NCI-H748 treated with DMSO at 0.1 percent for 48 hours (cell line): Measurements from ENCODE around the gene GSTT2B.
"Not testable (repeated sequence)": the region's sequence is repeated elsewhere in the genome, so short reads cannot be mapped to it uniquely, and the experiment has no call there.

Experiments
- DNase-seq: peaks from one replicate; lab custom pipeline; 2025; lab: John Stamatoyannopoulos, UW

GSTT2B gene

DNA sequence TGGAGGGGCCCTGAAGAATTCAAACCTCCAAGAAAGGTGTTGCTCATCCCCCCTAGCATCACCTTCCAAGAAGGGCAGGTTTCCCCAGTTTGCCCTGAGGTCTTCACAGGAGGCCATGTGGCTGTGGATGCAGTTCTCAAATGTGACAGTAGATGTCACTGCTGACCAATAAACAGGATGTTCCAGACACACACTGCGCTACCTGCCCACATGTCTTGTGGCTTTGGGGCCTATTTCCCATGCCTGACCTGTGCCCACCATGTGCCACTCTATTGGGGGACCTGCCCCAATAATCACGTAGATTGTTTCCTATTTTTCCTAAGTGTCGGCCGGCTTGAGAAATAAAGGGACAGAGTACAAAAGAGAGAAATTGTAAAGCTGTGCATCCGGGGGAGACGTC is 23.4 kb upstream of the GSTT2B start:
- no peak for DNase-seq

DNA sequence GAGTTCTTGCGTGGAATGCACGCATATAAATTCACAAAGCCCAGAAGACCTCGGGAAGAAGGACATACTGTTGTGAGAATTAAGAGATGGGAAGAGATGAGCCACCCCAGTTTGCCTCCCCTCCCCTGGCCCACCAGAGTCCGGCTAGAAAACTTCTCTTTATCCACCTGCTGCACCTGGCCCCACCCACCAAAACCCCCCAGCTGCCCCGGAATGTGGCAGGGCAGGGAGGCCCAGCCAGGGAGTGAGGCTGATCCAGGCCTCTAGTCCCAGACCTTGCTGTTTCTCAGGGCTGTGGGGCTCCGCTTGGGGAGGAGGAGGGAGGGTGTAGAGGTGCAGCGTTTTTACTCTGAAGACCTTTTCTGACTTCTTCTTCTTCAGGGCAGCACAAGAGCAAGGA is 19.6 kb upstream of the GSTT2B start:
- DNase-seq, result not testable (repeated sequence)

DNA sequence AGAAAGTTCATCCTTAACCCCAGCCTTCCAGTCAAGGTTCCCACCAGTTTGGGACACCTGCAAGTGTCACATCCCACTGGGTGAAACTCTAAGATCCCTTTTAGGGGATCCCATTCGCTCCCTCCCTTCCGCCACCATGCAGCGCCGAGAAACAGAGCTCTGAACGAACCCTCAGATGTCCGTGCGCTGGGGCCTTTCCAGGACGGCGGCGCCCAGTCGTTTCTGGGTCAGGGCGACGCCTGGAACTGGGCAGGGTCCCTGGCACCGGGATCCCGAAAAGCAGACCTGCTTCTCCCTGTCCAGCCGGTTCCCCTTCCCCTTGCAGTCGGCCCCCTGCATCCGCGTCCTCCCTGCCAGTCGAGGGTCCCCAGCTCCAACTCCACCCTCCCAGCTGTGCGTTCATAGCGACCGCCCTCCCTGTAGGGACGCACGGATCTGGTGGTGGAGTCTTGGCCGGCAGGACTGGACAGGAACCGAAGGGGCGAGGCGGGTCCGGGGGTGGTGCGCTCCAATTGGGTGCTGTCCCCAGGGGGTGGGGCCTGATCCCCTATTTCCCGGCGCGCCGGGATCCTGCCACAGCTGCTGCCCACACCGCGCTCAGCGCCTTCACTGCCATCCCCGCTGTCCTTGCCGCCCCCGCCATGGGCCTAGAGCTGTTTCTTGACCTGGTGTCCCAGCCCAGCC is 18.7 kb upstream of the GSTT2B start, which contains the start of gene GSTT2:
TSS of gene GSTT2 (plus strand) at position 578 of the 684 bp plus-strand sequence.
- DNase-seq, result not testable (repeated sequence)

DNA sequence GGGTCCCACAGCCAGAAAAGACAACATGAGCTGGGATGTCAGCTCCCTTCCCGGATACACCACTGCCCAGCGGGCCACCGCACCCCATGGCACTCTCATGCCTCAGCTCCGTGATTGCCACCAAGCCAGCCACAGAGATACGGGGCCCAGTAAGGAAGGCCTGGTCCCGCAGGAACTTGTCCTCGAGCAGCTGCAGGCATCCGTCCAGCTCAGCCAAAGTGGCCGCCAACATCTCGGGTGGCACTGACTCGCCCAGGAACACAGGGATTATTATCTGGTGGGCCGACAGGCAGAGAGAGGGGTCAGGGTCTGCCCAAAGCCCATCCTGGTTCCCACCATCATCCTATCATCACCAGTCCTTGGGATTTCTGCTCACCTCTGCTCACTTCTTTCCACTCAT is 16.3 kb upstream of the GSTT2B start:
- not testable (repeated sequence) for DNase-seq

DNA sequence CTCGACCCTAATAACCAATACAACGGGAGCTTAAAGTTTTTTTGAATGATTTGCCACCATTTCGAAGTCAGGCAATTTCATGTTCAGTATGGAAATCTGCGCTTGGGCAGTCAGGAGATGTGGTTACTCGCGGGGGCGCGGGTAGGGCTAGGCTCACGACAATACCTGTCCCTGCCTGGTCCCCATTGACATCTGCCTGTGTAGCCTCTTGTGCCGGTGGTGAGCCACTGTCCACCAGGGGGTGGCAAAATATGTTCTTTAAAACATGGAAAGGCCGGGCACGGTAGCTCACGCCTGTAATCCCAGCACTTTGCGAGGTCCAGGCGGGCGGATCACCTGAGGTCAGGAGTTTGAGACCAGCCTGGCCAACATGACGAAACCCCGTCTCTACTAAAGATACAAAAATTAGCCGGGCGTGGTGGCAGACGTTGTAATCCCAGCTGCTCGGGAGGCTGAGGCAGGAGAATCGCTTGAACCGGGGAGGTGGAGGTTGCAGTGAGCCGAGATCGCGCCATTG is 13.9 kb upstream of the GSTT2B start:
- DNase-seq, result not testable (repeated sequence)

DNA sequence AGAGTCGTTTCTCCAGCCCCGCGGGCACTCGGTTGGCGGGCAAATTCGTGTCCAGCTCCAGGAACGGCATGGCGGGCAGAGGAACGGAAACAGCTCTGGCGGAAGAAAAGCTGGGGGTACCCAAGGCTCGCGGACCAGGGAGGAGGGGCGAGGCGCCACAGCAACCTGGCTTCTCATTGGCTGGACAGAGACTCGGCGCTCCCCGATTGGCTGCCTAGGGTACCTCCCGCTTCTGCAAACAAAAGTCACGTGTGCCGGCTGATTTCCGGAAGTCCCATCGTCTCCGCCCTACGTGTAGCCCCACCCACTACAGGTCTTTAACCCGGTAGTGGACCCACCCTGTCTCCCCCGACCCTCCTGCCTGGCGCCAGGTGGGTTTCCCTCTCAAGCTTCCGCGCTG is 13.3 kb upstream of the GSTT2B start, which contains the start of gene DDT:
TSS of gene DDT (minus strand) at position 97 of the 400 bp plus-strand sequence. CDS start at position 70, 27 bp downstream.
- DNase-seq, result not testable (repeated sequence)

DNA sequence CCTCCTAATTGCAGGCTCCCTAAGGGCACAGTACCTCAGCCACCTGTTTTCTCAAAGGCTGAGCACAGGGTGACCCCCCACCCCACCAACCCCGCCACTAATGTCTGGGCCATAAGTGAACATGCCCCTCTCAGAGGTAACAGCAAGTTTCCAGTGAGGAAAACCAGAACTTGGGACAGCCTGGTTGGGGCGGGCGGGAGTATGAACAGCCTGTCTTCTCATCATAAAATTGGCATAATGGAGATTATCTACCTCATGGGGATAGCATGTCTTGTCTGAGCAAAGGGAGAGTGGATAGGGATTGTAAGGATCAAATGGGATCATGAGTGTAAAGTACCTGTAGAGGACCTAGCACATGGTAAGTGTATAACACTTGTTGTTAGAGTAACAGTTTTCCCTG is 10.9 kb upstream of the GSTT2B start:
- not testable (repeated sequence) for DNase-seq

DNA sequence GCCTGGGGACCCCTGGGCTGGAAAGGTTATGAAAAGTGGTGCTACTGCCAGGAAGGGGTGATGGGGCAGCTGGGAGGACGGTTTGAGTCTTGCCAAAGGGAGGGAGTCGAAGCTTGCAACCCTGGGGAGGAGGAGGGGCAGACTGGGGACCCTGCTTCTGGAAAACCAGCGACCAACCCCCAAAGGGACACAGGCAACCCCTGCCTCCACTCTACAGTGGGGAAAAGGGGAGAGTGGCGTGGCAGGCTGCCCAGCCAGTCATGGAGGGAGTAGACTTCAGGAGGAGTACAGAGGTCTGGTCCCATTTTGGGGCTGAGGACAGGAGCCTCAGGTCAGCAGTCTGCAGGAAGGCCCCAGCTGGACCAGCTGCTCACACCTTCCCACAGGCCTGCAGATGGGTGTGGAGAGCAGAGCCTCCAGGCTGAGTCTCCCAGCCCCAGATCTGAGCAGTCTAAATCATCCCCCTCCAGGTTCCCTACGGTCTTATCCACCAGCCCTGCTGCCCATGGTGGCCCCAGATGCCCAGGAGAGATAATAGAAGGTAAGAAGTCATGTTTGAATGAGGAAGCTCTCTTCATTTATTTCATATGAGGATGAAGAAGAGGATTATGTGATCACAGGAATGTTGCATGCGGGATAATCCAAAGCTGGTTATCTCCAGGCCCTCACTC is 10.0 kb upstream of the GSTT2B start:
- DNase-seq, result no peak

DNA sequence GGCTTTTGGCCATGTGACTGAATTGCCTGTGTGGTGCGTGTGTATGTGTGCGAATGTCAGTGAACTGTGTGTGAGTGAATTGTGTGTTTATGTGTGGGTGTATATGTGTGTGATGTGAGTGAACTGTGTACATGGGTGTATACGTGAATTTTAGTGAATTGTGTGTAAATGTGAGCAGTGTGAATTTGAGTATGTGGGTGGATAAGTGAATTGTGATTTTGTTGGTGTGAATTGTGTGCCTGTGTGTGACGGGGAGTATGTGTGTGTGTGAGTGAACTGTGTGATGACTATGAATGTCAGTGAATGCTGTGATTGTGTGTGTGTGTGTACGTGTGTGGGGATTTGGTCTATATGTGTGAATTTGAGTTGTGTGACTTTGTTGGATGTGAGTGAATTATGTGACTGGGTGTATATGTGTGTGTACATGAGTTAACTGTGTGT is 9.2 kb upstream of the GSTT2B start:
- no peak for DNase-seq

DNA sequence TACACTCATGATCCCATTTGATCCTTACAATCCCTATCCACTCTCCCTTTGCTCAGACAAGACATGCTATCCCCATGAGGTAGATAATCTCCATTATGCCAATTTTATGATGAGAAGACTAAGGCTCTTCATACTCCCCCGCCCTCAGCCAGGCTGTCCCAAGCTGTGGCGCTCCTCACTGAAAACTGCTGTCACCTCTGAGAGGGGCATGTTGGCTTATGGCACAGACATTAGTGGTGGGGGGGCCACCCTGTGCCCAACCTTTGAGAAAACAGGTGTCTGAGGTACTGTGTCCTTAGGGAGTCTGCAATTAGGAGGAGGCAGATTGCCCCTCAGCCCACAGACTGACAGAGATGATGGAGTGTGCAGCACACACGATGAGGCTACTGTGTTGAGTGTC is 8.1 kb upstream of the GSTT2B start:
- no peak for DNase-seq

DNA sequence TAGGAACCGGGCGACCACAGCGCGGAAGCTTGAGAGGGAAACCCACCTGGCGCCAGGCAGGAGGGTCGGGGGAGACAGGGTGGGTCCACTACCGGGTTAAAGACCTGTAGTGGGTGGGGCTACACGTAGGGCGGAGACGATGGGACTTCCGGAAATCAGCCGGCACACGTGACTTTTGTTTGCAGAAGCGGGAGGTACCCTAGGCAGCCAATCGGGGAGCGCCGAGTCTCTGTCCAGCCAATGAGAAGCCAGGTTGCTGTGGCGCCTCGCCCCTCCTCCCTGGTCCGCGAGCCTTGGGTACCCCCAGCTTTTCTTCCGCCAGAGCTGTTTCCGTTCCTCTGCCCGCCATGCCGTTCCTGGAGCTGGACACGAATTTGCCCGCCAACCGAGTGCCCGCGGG is 5.6 kb upstream of the GSTT2B start, which contains the start of gene DDTL:
TSS of gene DDTL (plus strand) at position 321 of the 400 bp plus-strand sequence. CDS start at position 348, 27 bp downstream.
- DNase-seq, result not testable (repeated sequence)

DNA sequence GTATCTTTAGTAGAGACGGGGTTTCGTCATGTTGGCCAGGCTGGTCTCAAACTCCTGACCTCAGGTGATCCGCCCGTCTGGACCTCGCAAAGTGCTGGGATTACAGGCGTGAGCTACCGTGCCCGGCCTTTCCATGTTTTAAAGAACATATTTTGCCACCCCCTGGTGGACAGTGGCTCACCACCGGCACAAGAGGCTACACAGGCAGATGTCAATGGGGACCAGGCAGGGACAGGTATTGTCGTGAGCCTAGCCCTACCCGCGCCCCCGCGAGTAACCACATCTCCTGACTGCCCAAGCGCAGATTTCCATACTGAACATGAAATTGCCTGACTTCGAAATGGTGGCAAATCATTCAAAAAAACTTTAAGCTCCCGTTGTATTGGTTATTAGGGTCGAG is 5.1 kb upstream of the GSTT2B start:
- DNase-seq, result not testable (repeated sequence)

DNA sequence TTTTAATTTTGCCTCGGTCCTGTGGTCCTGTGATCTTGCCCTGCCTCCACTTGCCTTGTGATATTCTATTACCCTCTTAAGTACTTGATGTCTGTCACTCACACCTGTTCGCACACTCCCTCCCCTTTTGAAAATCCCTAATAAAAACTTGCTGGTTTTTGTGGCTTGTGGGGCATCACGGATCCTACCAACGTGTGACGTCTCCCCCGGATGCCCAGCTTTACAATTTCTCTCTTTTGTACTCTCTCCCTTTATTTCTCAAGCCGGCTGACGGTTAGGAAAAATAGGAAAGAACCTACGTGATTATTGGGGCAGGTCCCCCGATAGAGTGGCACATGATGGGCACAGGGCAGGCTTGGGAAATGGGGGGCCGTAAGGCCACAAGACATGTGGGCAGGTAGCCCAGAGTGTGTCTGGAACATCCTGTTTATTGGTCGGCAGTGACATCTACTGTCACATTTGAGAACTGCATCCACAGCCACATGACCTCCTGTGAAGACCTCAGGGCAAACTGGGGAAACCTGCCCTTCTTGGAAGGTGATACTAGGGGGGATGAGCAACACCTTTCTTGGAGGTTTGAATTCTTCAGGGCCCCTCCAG is 4.6 kb downstream of the GSTT2B start:
- DNase-seq, result not testable (repeated sequence)

DNA sequence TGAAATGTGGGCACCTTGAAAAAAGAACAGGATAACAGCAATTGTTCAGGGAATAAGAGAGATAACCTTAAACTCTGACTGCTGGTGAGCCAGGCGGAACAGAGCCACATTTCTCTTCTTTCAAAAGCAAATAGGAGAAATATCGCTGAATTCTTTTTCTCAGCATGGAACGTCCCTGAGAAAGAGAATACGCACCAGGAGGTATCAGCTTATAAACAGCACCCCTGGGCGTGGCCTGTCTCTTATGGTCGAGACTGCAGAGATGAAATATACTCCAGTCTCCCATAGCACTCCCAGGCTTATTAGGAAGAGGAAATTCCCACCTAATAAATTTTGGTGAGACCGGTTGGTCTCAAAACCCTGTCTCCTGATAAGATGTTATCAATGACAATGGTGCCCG is 5.1 kb downstream of the GSTT2B start:
- not testable (repeated sequence) for DNase-seq

DNA sequence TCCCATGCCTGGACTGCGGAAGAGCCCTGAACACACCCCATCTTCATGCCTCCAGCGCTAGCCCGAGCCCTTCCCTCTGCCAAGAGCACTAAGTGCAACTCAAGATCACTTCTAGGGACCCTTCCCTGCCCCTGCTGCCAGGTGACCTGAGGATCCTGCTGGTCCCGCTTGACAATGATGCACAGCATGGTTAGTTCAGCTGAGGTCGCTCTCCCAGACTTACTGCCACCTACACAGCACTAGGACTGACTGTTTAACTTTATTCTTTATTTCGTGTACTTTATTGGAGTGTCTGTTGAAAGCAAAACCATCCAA is 6.0 kb downstream of the GSTT2B start:
- DNase-seq, result not testable (repeated sequence)

DNA sequence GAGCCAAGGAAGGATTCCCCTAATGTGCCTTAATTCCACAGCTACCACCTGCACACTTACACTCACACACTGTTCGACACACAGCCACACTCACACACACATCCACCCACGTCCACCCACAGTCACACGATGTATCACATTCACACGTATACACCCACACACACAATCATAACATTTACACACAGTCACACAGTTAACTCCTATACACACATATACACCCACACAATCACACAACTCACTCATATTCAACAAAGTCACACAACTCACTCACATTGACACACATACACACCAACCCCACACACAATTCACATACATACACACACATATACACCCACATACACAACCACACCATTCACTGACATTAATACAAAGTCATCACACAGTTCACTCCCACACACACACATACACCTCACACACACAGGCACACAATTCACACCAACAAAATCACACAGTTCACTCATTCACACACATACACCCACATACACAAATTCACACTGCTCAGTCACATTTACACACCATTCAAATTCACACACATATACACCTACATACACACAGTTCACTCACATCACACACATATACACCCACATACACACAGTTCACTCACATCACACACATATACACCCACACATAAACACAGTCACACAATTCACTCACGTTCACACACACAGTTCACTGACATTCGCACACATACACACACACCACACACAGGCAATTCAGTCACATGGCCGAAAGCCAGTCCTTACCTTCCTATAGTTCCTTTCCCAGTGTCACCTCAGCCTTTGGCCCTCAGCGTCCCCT is 6.6 kb downstream of the GSTT2B start:
- DNase-seq, result not testable (repeated sequence)

DNA sequence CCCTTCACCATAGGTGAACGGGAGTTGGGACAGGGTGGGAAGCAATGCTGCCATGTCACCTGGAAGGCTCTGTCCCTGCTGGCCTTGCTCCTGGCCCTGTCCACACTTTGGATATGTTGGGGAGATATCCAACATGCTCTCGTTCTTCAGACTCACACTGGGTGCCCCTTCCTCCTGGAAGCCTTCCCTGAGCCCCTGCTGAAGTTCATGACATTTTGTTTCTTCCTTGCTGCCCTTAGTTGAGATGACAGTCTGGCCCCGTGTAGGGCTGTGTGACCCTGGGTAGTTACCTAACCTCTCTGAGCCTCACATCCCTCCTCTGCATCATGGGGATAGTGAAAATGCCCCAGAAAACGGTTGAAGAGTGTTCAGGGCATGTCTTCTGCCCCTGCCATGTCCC is 7.5 kb downstream of the GSTT2B start:
- not testable (repeated sequence) for DNase-seq

DNA sequence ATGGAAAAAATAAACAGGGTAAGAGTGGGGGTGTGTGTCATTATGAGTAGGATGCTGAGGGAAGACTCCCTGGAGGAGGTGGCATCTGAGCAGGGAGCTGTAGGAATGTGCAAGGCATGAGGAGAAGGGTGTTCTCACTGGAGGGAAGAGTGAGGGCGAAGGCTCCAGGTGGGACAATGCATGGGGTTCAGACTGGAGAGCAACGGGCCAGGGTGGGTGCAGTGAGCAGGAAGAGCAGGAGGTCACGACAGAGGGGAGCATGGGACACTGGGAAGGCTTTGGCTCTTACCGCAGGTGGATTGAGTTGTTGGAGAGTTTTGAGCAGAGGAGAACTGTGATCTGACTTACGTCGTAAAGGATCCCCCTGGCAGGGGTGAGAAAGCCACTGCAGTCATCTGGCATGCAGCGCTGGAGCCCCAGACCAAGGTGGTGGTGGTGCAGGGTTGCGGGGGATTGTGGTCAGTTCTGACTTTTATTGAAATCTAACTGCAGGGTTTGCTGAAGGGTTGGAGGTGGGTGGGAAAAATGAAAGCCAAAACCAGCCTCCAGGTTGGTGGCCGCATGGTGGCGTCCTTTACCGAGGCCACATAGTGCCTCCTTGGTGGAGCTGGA is 8.1 kb downstream of the GSTT2B start:
- not testable (repeated sequence) for DNase-seq

DNA sequence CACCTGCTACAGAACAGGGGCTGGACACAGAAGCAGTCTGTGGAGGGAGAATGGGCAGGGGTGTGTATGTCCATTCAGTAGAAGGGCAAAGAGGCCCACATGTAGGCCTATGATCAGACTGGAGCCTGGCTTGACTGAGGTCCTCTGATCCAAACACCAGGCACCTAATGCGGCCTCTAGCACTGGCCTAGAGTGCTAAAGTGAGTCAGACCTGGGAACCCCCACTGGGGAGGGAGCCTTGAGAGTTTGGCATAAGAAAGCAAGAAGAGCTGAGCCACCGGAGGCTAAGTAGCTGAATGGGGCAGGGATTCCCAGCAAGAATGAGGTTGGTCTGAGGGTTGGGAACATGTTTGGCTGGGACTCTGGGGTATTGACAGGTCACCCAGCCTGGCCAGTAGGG is 9.6 kb downstream of the GSTT2B start:
- not testable (repeated sequence) for DNase-seq

DNA sequence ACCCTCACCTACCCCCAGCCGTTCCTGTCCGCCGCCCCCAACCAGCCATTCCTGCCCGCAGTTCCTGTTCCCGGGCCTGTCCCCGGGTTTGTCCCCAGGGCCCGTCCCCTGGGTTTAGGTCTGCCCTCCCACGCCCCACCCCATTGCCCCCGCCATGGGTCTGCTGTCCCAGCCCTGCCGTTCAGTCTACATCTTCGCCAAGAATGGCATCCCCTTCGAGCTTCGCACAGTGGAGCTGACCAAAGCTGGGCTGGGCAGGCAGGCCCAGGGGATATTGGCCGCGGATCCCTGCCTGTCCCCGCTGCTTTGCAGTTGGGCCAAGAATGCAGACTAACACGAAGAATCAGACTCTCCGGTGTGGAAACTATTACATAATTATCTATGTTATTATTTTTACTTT is 11.2 kb downstream of the GSTT2B start:
- not testable (repeated sequence) for DNase-seq

DNA sequence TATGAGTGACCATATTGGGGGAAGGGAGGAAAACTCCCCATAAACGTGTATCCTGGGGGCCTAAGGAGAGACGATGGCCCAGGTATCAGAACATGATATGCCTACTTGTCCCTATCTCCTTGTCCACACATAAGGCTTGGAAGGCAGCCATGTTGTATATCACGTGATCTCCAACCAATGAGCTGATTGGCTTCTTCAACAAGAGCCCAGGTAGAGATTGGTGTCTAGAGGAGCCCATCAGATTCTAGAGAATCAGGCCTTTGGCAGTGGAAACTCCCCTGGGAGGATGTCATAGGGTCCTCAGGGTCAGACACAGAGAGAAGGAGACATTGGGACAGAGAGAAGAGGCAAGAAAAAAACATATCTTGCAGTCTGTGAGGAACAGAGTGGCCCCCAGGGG is 13.6 kb downstream of the GSTT2B start:
- not testable (repeated sequence) for DNase-seq
